IMR-90 (cell line): ENCODE measurements around the gene MICU1. TPM values are rescaled to one million over a fixed set of nuclear protein-coding genes. Genes with fewer than 3 reads are reported as not detected.

Experiments
- ATAC-seq: fragments of 200-7000 bp; cut with Tn5 transposase; 2 replicates; pipeline ENCODE4 v1.9.1; 2020; ENCODE audit warnings: low read depth, mild to moderate bottlenecking, moderate library complexity
- BruUV-seq: library from RNA; stranded (reverse); fragments of 400-500 nt; replicated peaks from 2 replicates; lab custom pipeline; 2021; lab: Mats Ljungman, UMichigan
- CTCF ChIA-PET: fragments of 300-600 bp; formaldehyde crosslinking; extraction: SDS; loops from one replicate; lab custom pipeline; 2021; ENCODE audit warnings: antibody characterized with exemption; lab: Yijun Ruan, JAX
- POLR2A ChIA-PET: fragments of 300-600 bp; sonication (Branson Sonifier 250); formaldehyde crosslinking; loops from one replicate; lab custom pipeline; 2022; ENCODE audit warnings: antibody characterized with exemption; ENCODE audit not compliant: unreplicated experiment; lab: Charles Lee
- DNase-seq: peaks from one replicate; pipeline ENCODE4 v3.0.0; 2013
- H2AFZ ChIP-seq: replicated peaks from 2 replicates; pipeline ENCODE3; 2013; ENCODE audit warnings: low read length, mild to moderate bottlenecking; ENCODE audit not compliant: poor library complexity
- H2AK5ac ChIP-seq: 2 replicates; pipeline ENCODE4 v1.6.1; 2013; ENCODE audit warnings: low read depth, low read length, inconsistent platforms
- H2AK9ac ChIP-seq: replicated peaks from 2 replicates; pipeline ENCODE3; 2013; ENCODE audit warnings: mild to moderate bottlenecking, low read depth, low read length, moderate library complexity; ENCODE audit not compliant: poor library complexity
- H2BK120ac ChIP-seq: 2 replicates; pipeline ENCODE4 v1.6.1; 2013; ENCODE audit warnings: low read depth, low read length, inconsistent platforms
- H2BK15ac ChIP-seq: 3 replicates; pipeline ENCODE4 v1.6.1; 2013; ENCODE audit warnings: low read depth, low read length, inconsistent platforms
- H2BK20ac ChIP-seq: 2 replicates; pipeline ENCODE4 v1.6.1; 2013; ENCODE audit warnings: low read depth, mild to moderate bottlenecking, inconsistent platforms, low read length, moderate library complexity
- H2BK5ac ChIP-seq: 2 replicates; pipeline ENCODE4 v1.6.1; 2013; ENCODE audit warnings: mild to moderate bottlenecking, low read depth, low read length, inconsistent platforms; ENCODE audit not compliant: poor library complexity, severe bottlenecking
- H3K14ac ChIP-seq: replicated peaks from 2 replicates; pipeline ENCODE4 v1.6.1; 2013; ENCODE audit warnings: low read depth, low read length, inconsistent platforms
- H3K18ac ChIP-seq: 2 replicates; pipeline ENCODE4 v1.6.1; 2013; ENCODE audit warnings: low read depth, low read length, control low read depth
- H3K23ac ChIP-seq: 2 replicates; pipeline ENCODE4 v1.6.1; 2013; ENCODE audit warnings: low read depth, low read length, inconsistent platforms
- H3K27ac ChIP-seq: 2 replicates; pipeline ENCODE4 v1.5.1; 2013; ENCODE audit warnings: mild to moderate bottlenecking, control low read depth, low read length; ENCODE audit not compliant: insufficient read depth
- H3K27me3 ChIP-seq: 2 replicates; pipeline ENCODE4 v1.6.1; 2013; ENCODE audit warnings: low read length; ENCODE audit not compliant: control insufficient read depth, insufficient read depth
- H3K36me3 ChIP-seq: 2 replicates; pipeline ENCODE4 v1.6.1; 2013; ENCODE audit warnings: low read length, mixed read lengths; ENCODE audit not compliant: control insufficient read depth, insufficient read depth
- H3K4ac ChIP-seq: 2 replicates; pipeline ENCODE4 v1.6.1; 2013; ENCODE audit warnings: low read depth, low read length, inconsistent platforms
- H3K4me1 ChIP-seq: 2 replicates; pipeline ENCODE4 v1.6.1; 2013; ENCODE audit warnings: low read length, mixed read lengths; ENCODE audit not compliant: control insufficient read depth, insufficient read depth
- H3K4me2 ChIP-seq: 2 replicates; pipeline ENCODE4 v1.6.1; 2013; ENCODE audit warnings: low read depth, mild to moderate bottlenecking, control low read depth, low read length, moderate library complexity
- H3K4me3 ChIP-seq: 2 replicates; pipeline ENCODE4 v1.5.1; 2013; ENCODE audit warnings: low read depth, mild to moderate bottlenecking, control low read depth, low read length, moderate library complexity; ENCODE audit not compliant: insufficient read depth
- H3K56ac ChIP-seq: 2 replicates; pipeline ENCODE4 v1.6.1; 2013; ENCODE audit warnings: low read length, inconsistent platforms; ENCODE audit not compliant: insufficient read depth; ENCODE audit errors: extremely low read depth
- H3K79me1 ChIP-seq, 2 experiments: 2 replicates each; pipeline ENCODE4 v1.6.1; 2013; ENCODE audit warnings: low read length in 2 of 2, inconsistent platforms in 1 of 2, low read depth in 1 of 2
- H3K9ac ChIP-seq: 2 replicates; pipeline ENCODE4 v1.6.1; 2013; ENCODE audit warnings: low read depth, low read length, control low read depth
- H3K9me1 ChIP-seq: 2 replicates; pipeline ENCODE4 v1.6.1; 2013; ENCODE audit warnings: low read length, inconsistent platforms; ENCODE audit not compliant: insufficient read depth
- H3K9me3 ChIP-seq: 2 replicates; pipeline ENCODE4 v1.6.1; 2013; ENCODE audit warnings: low read length; ENCODE audit not compliant: control insufficient read depth, insufficient read depth
- H4K20me1 ChIP-seq: 2 replicates; pipeline ENCODE4 v1.6.1; 2013; ENCODE audit warnings: low read length, inconsistent platforms; ENCODE audit not compliant: insufficient read depth
- H4K5ac ChIP-seq: 2 replicates; pipeline ENCODE4 v1.6.1; 2013; ENCODE audit warnings: mild to moderate bottlenecking, low read depth, low read length, control low read depth
- H4K8ac ChIP-seq, 2 experiments: 2 replicates each; pipeline ENCODE4 v1.6.1; 2013; ENCODE audit warnings: low read depth in 2 of 2, low read length in 2 of 2, control low read depth in 1 of 2, inconsistent platforms in 1 of 2
- H4K91ac ChIP-seq: 2 replicates; pipeline ENCODE4 v1.6.1; 2013; ENCODE audit warnings: low read depth, low read length, inconsistent platforms; ENCODE audit not compliant: insufficient read depth
- MAFK ChIP-seq: IDR thresholded peaks from 2 replicates; pipeline ENCODE4 v1.6.1; 2012; ENCODE audit warnings: low read depth, low read length, improper control_type of control experiment
- MXI1 ChIP-seq: IDR thresholded peaks from 2 replicates; pipeline ENCODE4 v1.6.1; 2012; ENCODE audit warnings: low read depth, mild to moderate bottlenecking, low read length, moderate library complexity, borderline replicate concordance
- RAD21 ChIP-seq: IDR thresholded peaks from 2 replicates; pipeline ENCODE4 v1.6.1; 2012; ENCODE audit warnings: low read length, improper control_type of control experiment
- RFX5 ChIP-seq: IDR thresholded peaks from 2 replicates; pipeline ENCODE4 v1.8.0; 2012; ENCODE audit warnings: low read depth, mild to moderate bottlenecking, low read length, moderate library complexity
- SMC3 ChIP-seq: fragments of 150-350 bp; IDR thresholded peaks from 2 replicates; pipeline ENCODE4 v1.6.1; 2016; ENCODE audit warnings: low read depth, mild to moderate bottlenecking, antibody characterized with exemption, low read length, moderate library complexity
- WGBS, 2 experiments: methylation state at CpG; one replicate each; pipeline versions ENCODE4 v1.1.5 to v1.1.7; 2013; ENCODE audit warnings: missing lambda C conversion rate in 2 of 2; ENCODE audit not compliant: insufficient read length in 1 of 2; ENCODE audit errors: extremely low coverage in 2 of 2; 5-methylcytosine and 5-hydroxymethylcytosine counted together
- dilution Hi-C: fragments of 300-500 bp; cut with HindIII; formaldehyde crosslinking; loops from one replicate; pipeline ENCODE4 v1.14.3; 2018; ENCODE audit warnings: low sequenced_read_pairs; ENCODE audit not compliant: unreplicated experiment
- in situ Hi-C: fragments of 300-500 bp; cut with MboI; formaldehyde crosslinking; loops from 3 replicates; pipeline ENCODE4 v1.14.3; 2019; ENCODE audit warnings: low sequenced_read_pairs, inconsistent platforms, mixed read lengths
- intact Hi-C: fragments of 100-400 bp; cut with micrococcal nuclease; formaldehyde crosslinking; loops from 2 replicates; pipeline ENCODE4 v1.10.0; 2022
- polyA plus RNA-seq, 3 experiments: library from polyadenylated mRNA; depleted of rRNA; stranded (reverse); fragments of >200 nt; gene quantifications; 2 replicates each; pipeline ENCODE4 v1.2.3, GENCODE V29; 2012; ENCODE audit warnings: low replicate concordance in 1 of 3
- total RNA-seq: library from RNA; depleted of rRNA; stranded (reverse); fragments of >200 nt; gene quantifications from 2 replicates; pipeline ENCODE4 v1.2.3, GENCODE V29; 2012

Gene MICU1
- total and polyA plus RNA-seq, 2 of the 4 experiments (the other 2 are of a cell fraction), result 43.6 to 44.7 TPM

GRCh38 chr10:72673280-72673679, 47.4 kb upstream of the MICU1 start:
- no peak overlapping the region for H4K8ac ChIP-seq
- ChIA-PET POLR2A (no interaction called here), CTCF (no interaction called here)
- H3K4ac ChIP-seq, result no peak overlapping the region
- no peak overlapping the region for H3K9ac ChIP-seq
- H3K9me3 ChIP-seq, result peaks cover 2% of the 10 kb centered on the region; the same call in 1 of the 2 replicates
- no peak overlapping the region for H2BK5ac ChIP-seq
- H2AK9ac ChIP-seq, result no peak overlapping the region
- H2BK15ac ChIP-seq, result no peak overlapping the region
- H3K56ac ChIP-seq, result no peak overlapping the region
- H3K27me3 ChIP-seq, result no peaks in the 10 kb centered on the region
- H4K5ac ChIP-seq, result no peak overlapping the region
- no peak overlapping the region for H3K4me2 ChIP-seq
- no peak overlapping the region for H2BK20ac ChIP-seq
- no peak overlapping the region for H3K14ac ChIP-seq
- no peak overlapping the region for H2AK5ac ChIP-seq
- H3K4me3 ChIP-seq, result no peak overlapping the region
- peaks cover 4% of the 10 kb centered on the region for H3K9me1 ChIP-seq
- no peak overlapping the region for H4K91ac ChIP-seq
- H3K18ac ChIP-seq, result no peak overlapping the region
- no peak overlapping the region for H2BK120ac ChIP-seq
- dilution Hi-C loops, result no loop called here
- no peak for TF ChIP-seq RAD21
- TF ChIP-seq MXI1, result no peak
- TF ChIP-seq MAFK, result no peak
- no peak for TF ChIP-seq SMC3
- TF ChIP-seq RFX5, result no peak
- no peak for DNase-seq
- no peak overlapping the region for H3K27ac ChIP-seq
- BruUV-seq, result no TSS peak
- in situ Hi-C loops, result no loop called here
- H4K20me1 ChIP-seq, result no peaks in the 10 kb centered on the region; the same call in 1 of the 2 replicates
- H3K36me3 ChIP-seq, result no peaks in the 10 kb centered on the region
- no peak overlapping the region for H2AFZ ChIP-seq
- ATAC-seq, result no peak
- H3K4me1 ChIP-seq, result peaks cover 4% of the 10 kb centered on the region
- intact Hi-C loops, result no loop called here
- H3K23ac ChIP-seq, result no peak overlapping the region
- H3K79me1 ChIP-seq, result no peaks in the 10 kb centered on the region; a peak in 1 of 4 replicates
- no CpG with 5 or more reads among the region's 1 CpG for WGBS, 2 experiments
